Body of pancreas (tissue), 4 donors: ENCODE measurements around the gene ZDHHC1.

Experiments
- CTCF ChIP-seq, 7 experiments: fragments of 450-650 bp in 4 of 7; fragments of 200-600 bp in 3 of 7; sonication (generic) in 3 of 7; IDR thresholded peaks; one replicate each; pipeline ENCODE4 v1.5.1; 2016 to 2019; ENCODE audit warnings: antibody characterized with exemption in 7 of 7
- POLR2A ChIP-seq, 3 donors: fragments of 450-650 bp; IDR thresholded peaks; one replicate each; pipeline ENCODE4 v1.6.1; 2016; ENCODE audit warnings: antibody characterized with exemption in 3 of 3, mild to moderate bottlenecking in 2 of 3

- peak; percentile 27 to 69 (median 49) for TF ChIP-seq CTCF (IDR thresholded peaks at IDR 0.05)
- peak; percentile 42 to 72 (median 59) for TF ChIP-seq POLR2A (IDR thresholded peaks at IDR 0.05)
These were observed at the start of gene ZDHHC1 for GRCh38 chr16:67415872-67416793.
